Endothelial cell of hepatic sinusoid (primary cell): Measurements from ENCODE around the gene EPHA6.

Source experiments
- in situ Hi-C: cut with HindIII; loops from 2 replicates; pipeline ENCODE4 v1.10.0; 2017; ENCODE audit warnings: low sequenced_read_pairs

The EPHA6 gene

DNA sequence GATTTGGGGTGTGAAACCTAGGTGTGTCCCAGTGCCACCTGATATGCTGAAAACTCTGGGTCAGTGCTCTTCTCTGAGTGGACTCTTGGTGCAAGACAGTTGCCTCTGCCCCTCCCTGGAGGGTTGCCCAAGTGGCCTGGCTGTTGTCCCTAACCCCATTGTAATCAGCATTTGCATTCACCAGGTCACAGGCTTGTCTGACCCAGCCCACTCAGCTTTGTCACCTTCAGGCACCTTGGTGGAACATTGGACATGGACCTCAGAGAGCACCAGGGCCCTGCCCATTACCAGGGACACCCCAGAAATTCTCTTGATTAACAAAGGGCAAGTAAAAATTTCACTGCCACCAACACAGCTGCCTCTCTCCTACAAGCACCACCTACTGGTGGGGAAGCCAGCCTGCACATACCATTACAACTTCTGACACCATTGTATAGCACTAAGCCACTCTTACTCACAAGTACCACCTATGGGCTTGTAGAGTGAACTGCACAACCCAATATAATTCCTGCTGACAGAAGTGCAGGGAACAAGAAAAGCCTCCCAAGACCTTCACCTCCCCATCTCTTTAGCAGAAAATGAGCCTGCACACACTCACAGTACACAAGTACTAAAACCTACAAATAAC is 324.6 kb downstream of the EPHA6 start:
- in situ Hi-C loops, result no loop called here

DNA sequence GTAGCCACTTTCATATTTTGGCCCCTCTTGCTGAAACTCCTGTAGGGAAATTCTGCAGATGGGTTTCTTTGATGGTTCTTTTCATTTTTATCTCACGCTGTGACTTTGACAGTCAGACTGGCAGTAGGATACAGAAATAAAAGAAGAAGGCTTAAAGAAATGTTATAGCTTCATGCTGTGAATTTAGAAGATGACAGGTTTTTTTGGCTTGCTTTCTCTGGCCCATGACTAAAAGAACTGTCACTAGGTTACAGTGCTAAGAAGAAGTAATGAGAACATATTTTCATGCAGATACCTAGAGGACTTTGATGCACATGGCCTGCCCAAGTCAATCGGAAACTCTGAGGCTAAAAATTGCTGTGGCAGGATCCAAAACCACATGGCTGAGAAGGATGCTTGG is 334.5 kb downstream of the EPHA6 start:
- in situ Hi-C loops, result no loop called here

DNA sequence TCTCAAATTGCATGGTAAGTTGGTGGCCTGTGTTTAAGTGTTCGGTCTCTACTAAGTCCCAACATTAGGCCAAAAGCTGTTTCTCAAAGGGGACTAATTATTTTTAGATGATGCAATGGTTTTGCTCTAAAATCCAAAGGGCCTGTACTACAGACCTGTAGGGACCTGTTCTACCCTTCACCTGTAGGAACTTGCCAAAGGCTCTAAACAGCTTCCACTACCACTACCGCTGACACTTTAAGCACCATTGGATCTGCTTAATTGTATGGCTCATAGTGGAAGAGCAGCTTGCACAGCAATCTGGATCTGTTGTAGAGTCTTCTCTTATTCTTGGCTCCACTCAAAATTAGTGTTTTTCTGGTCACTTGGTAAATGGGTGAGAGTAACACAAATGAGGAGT is 346.8 kb downstream of the EPHA6 start:
- in situ Hi-C loops, result no loop called here

DNA sequence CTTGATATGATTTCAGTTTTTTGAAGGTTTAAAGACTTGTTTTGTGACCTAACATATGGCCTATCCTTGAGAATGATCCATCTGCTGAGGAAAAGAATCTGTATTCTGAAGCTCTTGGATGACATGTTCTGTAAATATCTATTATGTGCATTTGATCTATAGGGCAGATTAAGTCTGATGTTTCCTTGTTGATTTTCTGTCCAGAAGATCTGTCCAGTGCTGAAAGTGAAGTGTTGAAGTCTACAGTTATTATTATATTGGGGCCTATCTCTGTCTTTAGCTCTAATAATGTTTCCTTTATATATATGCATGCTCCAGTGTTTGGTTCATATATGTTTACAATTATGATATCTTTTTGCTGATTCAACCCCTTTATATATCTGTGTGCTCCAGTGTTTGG is 362.8 kb downstream of the EPHA6 start:
- in situ Hi-C loops, result no loop called here

DNA sequence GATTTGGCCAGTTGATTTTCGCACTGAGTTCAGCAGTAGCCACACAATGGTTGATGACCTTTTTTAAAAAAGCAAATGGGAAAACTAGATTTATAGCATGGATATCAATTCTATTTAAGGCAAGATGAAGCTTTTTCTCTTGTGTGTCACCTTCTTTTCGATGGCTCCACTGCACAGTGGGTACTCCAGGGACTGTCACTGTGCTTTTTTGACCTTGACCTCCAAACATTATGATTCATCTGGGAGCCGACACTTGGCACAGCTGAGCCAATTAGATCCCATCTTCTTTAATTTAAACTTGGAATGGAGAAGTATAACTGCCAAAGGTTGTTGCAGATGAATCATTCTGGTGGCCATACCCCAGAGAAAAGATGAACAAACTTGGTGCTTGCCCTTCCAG is 367.3 kb downstream of the EPHA6 start:
- in situ Hi-C loops, result no loop called here

DNA sequence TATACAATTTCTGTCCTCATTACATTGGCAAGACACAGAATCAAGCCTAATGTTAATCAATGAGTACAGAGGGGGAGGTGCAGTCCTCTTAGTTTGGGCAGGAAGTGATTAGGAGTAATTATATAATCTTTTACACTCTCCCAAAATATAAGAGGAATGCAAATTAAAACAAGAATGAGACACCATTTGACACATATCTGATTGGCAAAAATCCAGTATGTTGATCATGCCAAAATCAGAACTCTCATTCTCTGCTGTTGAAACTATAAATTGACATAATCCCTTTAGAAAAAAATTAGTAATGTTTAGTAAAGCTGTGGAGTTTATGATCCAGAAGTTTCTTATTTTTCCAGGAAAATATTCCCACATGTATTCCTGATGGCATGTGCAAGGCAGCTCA is 373.4 kb downstream of the EPHA6 start:
- in situ Hi-C loops, result no loop called here

DNA sequence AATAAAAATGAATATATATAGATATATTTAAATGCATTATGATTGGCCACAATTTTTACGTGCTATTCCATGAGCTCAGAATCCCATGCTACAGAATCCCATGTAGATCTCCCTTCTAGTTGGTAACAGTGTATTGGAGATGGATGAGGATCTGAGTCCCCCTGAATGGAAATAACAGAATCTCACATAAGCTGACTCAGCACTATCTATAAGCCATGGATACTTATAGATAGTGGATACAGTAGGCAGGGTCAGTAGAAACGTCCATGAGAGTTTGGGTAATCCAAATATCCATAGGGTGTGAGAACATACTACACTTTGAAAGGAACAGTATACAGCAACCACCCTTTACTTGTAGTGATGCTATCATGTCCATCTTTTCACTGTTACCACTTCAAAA is 375.4 kb downstream of the EPHA6 start:
- in situ Hi-C loops, result no loop called here

DNA sequence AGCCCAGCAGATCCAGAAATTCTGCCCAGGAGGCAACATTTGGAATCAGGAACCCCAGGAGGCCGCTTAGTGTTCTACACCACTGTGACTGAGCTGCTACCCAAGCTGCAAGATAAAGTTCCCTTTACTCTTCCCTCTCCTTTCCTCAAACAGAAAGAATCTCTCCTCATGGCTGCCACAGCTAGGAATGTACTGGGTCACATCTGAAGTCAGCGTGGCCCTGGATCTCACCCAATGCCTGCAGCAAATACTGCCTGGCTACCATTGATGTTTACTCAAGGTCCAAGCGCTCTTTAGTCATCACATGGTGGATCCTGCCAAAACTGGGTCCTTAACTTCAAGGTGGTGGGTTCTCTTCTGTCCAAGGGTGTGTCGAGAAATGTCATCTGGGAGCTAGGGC is 382.7 kb downstream of the EPHA6 start:
- in situ Hi-C loops, result no loop called here

DNA sequence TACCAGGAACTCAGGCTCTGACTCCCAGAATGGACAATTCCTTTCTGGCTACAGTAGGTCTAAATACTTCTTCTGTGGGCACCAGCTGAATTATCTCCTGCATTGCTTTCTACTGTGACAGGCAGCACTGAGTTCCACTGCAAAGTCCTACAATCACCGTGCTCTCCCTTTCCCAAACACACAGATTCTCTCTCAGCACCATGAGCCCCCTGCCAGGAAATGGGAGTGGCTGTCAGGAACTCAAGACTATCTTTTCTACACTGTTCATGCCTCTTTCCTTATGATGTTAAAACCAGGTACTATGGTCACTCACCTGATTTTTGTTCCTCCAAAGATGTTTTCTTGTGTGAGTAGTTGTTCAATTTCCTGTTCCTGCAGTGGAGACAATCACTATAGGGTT is 383.4 kb downstream of the EPHA6 start:
- in situ Hi-C loops, result no loop called here

DNA sequence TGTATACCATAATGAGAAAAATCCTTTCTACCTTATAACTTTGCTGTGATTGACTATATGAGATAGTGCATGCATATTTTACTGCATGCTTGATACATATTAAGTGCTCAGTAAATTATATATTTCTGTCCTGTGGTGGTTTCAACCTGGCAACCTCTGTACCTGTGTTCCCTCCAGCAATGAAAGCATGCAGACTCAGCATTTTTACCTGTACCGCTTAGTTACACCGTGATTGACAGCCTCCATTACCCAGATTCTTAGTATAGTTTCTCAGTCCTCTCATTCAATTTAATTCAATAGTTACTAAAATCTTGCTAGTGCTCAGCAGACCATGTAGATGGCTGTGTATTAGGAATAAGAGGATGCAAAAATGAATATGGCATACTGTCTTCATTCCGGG is 386.0 kb downstream of the EPHA6 start:
- in situ Hi-C loops, result no loop called here

DNA sequence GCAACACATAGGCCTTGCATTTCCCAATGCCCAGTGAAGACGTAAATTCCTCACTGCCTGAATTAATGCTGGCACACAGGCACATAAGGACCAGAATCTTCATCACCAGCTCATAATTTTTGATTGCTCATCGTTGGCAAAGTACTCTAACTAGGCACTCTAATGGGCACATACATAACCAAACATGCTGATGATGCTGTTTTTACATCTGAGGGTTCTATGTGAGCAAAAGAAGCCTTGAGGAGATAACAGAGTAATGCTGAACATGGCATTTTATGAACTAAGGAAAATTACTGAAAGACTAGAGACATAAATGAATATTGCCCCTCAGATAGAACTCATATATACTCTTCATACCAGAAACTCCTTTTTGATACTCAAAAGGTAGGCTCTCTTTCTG is 387.4 kb downstream of the EPHA6 start:
- in situ Hi-C loops, result no loop called here

DNA sequence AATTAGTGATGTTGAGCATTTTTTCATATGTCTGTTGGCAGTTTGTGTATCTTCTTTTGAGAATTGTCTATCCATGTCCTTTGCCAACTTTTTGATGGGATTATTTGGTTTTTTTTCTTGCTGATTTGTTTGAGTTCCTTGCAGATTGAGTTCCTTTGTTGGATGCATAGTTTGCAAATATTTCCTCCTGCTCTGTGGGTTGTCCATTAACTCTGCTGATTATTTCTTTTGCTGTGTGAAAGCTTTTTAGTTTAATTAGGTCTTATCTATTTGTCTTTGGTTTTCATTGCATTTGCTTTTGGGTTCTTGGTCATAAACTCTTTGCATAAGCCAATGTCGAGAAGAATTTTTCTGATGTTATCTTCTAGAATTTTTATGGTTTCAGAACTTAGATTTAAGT is 414.6 kb downstream of the EPHA6 start:
- in situ Hi-C loops, result no loop called here

DNA sequence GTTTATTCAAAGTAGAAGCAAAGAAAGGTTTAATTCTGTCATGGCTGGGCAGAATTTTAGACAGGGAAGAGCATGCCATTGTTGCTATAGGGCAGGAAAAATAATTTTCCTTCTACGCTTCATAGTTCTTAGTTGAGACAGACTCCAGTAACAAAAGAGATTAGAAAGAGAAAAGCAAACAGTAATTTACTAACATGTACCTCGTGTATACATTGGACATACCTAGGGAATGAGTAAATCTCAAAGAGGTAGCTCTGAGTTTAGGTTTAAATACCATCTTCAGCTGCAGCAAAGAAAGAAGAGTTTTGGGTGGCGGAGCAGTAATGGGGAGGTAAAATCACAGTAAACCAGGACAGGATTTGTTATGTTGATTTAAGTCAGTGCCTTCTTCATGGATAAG is 416.1 kb downstream of the EPHA6 start:
- in situ Hi-C loops, result no loop called here

DNA sequence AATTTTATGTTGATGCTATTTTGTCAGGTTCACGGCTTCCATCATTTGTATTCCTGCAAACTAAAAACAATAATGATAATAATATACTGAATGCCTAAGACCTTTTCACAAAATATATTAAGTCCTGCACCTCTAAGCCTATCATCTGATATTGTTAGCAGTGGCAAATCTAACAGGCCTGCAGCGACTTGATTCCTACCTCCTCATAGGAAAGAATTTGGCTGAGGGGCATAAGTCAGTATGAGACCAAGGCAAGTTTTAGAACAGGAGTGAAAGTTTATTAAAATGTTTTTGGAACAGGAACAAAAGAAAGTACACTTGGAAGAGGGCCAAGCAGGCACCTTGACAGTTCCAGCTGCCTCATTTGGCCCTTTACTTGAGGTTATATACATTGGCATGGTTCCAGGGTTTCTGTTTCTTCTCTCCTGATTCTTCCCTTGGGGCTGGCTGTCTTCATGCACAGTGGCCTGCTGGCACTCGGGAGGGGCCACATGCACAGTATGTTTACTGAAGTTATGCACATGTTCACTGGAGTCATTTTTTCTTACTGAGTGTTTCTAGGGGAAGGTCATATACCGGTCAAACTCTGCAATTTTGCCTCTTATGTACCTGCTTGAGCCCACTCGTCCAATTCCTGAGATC is 418.1 kb downstream of the EPHA6 start:
- in situ Hi-C loops, result no loop called here

DNA sequence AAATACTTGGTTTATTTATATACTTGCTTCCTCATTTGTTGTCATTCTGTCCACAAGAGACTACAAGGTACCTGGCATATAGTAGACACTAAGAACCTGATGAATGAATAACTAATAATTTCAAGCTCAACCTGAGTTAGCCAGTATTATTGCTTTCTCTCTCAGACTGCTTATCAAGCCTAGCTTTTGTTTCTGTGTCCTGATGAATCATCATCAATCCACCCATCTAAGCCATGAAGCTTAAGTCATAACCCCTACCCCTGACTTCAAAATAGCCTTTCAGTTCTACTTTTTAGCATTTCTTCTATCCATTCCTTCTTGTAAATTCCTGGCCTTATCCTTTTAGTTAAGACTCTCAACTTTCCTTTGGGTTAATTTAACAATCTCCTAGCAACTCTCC is 420.8 kb downstream of the EPHA6 start:
- in situ Hi-C loops, result no loop called here

DNA sequence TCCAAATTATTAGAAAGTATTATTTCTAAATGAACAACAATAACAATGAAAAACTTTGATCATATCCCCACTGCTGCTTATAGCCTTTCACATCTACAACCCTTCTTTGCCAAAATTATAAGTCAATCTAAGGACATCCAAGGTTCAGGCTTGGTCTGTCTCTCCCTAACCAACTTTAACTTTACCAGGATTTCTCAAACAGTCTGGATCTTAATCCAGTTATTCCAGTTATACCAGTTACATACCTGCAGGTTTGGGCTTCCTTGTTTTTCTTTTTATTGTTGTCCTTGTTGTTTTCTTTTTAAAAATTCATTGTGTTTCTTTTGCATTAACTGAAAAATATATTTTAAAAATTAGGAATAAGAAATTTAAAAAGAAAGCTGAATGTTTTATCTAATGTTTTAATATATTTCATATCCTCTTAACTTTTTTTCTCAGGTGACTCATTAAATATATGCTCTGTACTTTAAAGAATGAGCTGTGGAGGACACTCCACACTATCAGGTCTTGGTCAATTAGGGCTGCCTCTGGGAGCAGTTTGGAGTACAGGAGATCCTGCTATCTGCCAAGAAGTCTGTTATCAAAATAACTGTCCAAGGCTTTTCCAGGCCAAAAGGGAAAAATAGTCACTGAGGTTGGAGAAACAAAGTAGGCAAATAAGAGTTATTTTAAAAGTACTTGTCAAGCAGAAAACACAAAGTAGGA is 421.4 kb downstream of the EPHA6 start:
- in situ Hi-C loops, result no loop called here

DNA sequence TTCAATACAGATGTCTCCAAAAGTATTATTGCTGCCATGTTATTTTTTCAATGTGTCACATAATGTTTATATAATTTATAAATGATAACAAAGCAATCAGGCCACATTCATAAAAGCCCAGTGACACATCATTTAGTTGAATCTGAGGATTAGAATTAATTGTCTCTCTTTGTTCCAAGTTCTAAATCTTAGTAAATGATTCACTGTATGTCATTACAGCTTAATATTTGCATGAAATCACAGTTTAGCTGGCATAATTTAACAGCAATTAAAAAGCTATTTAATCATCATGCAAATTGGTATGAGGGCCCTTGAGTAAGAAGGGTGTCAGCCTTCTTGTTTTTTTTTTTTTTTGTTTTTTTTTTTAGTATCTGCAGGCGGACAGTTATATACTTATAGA is 427.0 kb downstream of the EPHA6 start:
- in situ Hi-C loops, result no loop called here

DNA sequence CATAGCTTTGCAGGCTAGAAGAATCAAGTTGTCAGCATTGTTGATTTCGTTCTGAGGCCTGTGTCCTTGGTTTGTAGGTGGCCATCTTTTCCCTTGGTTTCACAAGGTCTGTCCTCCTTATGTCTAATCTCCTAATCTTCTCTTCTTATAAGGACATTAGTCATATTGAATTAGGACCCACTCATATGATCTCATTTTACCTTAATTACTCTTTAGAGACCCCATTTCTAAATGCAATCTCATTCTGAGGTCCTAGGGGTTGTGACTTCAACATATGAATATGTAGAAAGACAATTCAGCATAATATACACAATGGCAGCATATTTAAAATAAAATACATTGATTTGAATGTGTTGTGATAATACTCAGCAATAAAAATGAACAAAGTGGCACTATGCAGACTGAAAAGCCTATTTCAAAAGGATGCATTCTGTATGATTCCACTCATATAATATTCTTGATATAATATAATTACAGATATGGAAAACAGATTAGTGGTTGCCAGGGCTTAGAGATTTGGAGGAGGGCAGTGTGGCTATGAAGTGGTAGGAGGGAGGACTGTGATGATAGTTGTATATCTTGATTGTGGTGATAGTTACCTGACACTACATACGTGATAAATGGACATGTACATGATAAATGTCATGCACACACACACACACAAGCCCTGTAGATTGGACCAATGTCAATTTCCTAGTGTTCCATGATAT is 431.0 kb downstream of the EPHA6 start:
- in situ Hi-C loops, result no loop called here

DNA sequence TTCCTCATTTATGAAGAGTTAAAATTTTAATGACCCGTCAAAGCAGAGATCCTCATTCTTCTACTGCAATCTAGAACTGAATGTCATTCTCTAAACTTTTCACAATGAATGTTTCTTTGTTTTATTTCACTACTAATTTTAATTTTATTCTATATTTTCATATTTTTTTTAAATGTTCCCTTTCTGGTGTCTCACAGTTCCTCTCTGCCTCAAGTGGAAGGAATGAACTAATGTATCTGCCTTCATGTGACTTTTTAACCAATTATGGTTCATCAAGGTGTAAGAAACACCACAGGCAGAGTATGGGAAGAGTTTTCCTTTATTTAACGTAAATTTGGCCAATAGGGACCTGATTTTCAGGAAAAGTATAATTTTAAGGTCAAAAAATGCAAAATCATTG is 441.7 kb downstream of the EPHA6 start:
- in situ Hi-C loops, result no loop called here

DNA sequence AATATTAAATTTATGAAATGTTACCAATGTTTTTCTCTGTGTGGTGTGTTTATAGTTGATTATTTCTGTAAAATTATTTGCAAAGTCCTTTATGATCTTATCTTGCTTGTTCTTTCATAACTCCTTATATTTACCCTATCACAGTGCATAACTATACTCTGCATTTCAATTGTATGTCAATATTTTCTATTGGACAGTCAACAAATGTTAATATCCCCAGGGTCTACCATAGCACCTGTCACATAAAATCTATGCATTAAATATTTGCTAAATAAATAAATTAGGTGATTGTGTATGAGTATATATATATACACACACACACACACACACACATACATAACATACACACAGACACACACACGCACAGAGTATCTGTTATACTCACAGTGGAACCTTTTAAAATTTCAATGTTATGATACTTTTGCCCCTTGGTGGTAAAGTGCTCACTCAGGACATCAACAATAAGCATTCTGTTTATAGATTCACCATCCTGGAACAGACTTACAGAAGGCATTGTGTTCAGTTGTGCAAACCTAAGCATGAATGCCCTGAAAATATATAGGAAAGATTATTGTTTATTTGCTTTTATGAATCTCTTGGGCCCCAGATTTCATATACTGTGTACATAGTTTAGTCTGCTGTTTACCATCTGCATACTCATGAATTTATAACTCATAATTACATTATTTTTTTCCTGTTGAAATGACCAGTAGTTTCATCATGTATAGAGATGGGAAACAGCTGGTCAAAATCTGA is 443.7 kb downstream of the EPHA6 start:
- in situ Hi-C loops, result no loop called here

DNA sequence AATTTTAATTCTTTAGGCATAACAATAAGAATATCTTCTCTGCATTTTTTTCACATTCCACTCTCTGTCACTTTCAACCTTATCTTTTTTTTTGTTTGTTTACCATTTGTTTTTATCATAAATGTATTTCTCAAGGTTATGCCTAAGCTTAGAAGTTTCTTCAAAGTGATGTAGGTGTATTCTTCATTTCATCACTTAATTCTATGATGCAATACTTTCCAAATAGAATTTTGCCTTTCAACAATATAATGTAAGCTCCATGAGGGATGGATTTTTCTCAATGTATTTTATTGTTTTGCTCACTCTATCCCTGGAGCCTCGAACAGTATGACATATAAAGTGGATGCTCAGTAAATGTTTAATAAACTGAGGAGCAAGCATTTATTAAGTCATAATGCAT is 444.9 kb downstream of the EPHA6 start:
- in situ Hi-C loops, result no loop called here
